ENCODE measurements around the gene CCDC77.

The CCDC77 gene

DNA sequence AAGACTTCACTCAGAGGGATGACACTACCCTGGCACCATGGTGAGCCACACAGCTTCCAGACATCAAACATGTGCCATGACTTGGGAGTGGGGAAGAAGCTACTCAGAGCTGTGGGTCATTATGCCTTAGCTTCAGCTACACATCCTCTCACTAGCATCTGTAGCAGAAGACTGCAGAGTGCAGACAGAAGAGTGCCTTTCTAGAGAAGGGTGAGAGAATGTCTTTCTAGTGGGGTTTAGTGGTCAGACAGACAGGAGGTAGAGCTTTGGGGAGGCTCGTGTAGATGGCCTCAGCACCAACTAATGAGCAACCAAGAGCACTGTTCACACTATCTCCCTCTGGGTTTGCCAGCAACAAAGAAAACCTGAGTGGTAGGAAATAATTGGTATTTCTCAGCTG lies 53.4 kb downstream of the CCDC77 start:
- DNase-seq: no peak

GRCh38 chr12:455821-456220 lies 54.4 kb downstream of the CCDC77 start:
- DNase-seq: no peak

DNA sequence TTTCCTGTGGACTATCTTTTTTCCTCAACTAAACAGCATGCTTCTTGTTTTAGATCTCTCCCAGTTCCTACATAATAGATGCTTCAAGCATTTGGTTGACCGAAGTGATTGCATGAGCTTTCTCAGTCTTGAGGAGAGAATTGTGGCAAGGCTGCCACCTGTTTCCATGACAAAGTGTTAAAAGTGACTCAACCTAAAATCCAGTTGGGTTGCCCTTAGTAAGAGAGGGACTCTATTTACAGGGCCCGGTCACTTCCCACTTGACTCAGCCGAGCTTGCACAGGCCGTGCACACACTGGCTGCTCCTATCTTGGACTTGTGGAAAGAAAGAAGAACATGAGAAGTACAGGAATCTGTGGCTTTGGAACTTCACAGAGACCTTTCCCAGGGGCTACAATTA lies 56.2 kb downstream of the CCDC77 start:
- DNase-seq: no peak

GRCh38 chr12:459050-459429 lies 57.6 kb downstream of the CCDC77 start:
- no peak for DNase-seq

- DNase-seq: no peak
Measured at GRCh38 chr12:459430-460258, 58.2 kb downstream of the CCDC77 start, which contains the start of gene B4GALNT3. Gene B4GALNT3 (plus strand): TSS chr12:459939. CDS start chr12:460377, 438 bp downstream.

GRCh38 chr12:460261-461230 lies 59.1 kb downstream of the CCDC77 start:
- DNase-seq: no peak

DNA sequence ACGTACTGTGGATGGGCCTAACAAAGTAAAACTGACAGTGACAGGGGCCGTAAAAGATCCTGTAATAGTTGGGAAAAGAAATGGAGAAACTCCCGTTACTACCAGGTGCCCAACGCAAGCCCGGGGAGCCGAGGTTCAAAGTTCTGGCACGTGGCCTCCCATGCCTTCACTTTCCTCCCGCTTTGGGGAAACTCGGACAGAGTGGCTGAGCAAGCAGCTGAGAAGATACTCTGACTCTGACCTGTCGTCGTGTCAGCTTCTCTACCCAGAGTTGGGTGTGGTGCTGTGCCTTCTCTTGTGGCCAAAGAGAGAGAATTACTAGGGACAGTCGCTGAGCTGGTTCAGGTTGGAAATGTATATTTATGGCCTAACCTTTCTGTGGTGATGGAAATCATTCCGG lies 60.0 kb downstream of the CCDC77 start:
- DNase-seq: no peak

GRCh38 chr12:462936-463705 lies 61.7 kb downstream of the CCDC77 start:
- peak; percentile 71 for DNase-seq

- DNase-seq: peak; percentile 74
Measured at GRCh38 chr12:464484-465267, 63.2 kb downstream of the CCDC77 start.

DNA sequence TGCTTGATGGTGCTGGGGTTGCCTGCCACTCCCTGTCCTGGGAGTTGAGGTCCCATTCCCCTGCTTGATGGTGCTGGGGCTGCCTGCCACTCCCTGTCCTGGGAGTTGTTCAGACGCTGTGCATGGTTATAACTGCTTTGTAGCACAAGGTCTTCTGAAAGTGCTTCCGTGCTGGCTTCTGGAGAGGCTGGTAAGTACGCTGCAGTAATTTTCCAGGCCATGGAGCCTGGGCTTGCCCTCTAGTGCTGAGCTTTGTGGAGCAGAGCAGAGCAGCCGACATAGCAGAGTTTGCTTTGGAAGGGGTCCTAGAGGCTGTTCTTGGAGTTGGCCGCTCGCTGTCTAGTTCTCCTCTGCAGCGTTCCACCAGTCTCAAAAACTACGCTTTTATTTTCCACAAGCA lies 64.6 kb downstream of the CCDC77 start:
- DNase-seq: no peak

DNA sequence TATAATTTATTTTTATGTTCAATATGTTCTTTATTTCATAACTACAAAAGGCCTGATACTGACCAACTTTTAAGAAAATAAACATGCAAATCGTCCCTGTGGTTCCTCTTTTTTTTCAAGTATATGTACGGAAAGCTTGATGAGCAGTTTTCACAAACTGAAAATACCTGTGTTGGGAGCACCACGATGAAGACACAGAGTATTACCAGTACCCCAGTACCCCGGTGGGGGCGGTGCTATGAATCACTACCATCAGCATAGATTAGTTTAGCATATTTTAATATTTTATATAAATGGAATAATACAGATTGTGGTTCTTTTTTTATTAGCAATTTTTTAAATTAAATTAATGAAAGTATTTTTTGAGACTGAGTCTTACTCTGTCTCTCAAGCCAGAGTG lies 65.3 kb downstream of the CCDC77 start:
- DNase-seq: no peak

DNA sequence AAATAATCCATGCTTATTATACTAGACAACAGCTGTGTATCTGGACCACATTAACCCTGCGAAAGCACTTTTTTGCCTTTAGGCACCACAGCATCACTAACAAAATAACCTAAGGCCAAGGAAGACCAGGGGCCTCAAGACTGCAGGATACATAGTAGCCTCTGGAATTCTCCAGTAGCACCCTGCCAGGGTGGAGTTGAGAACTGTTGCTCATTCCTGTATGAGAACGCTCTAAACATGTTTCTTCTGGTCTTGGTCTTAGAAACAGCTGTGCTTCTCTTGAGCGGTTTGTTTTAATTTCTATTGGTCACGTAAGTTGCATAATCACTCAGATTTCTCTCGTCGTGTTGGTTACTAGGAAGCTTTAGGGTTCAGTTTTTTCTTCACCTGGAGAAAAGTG lies 66.1 kb downstream of the CCDC77 start:
- no peak for DNase-seq

- DNase-seq: no peak
Measured at GRCh38 chr12:468671-469389, 67.4 kb downstream of the CCDC77 start.

DNA sequence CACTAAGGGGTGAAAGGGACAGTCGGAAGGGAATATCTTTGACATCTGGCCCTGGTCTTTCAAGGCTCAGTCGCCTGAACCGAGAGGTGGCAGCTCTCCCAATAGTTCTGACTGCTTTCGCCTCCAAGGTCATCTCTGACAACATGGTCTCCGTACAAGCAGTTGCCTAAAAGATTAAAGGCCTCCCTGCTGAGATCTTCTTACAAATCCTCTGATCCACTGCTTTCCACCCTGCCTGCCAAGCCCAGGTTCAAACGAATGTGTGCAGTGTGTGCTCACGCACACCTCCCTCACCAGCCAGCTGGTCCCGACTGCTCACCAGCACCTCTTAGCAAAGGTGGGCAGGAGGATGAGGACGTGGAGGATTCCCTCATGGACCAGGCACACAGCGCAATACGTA lies 68.7 kb downstream of the CCDC77 start:
- DNase-seq: no peak

DNA sequence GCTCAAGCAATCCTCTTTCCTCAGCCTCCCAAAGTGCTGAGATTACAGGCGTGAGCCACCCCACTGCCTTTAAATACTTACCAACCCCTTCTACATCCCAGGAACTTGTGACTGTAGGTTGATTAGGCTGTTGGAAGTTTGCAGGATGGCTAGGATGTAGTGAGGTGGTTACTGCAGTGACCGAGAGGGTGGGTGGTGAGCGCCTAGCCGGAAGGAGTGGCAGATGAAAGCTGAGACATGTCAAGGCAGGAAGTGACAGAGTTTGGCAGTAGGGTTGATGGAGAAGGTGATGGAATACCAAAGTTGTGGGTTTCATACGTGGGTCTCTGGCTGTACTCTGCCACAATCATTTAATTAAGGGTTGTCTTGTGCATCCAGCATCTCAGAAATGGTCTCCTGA lies 71.8 kb downstream of the CCDC77 start:
- no peak for DNase-seq

- DNase-seq: no peak
Measured at GRCh38 chr12:473863-474577, 72.6 kb downstream of the CCDC77 start.

GRCh38 chr12:475286-475685 lies 73.8 kb downstream of the CCDC77 start:
- DNase-seq: no peak

DNA sequence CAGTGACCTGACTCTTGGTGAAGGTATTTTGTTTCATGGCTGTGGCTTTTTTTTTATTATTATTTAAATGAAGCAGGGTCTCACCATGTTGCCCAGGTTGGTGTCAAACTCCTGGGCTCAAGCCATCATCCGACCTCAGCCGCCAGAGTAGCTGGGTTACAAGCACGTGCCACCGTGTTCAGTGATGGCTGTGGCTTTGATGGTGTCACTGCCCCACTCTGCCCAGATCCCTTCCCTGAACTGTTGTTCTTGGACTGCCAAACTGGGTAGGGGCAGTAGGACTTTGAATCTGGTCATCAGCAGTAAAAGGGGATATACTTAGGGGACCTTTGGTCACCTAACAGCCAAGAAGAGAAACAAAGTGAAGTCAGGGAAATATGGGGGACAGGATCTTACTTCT lies 77.7 kb downstream of the CCDC77 start:
- no peak for DNase-seq

GRCh38 chr12:480831-481816 lies 79.7 kb downstream of the CCDC77 start:
- DNase-seq: no peak

DNA sequence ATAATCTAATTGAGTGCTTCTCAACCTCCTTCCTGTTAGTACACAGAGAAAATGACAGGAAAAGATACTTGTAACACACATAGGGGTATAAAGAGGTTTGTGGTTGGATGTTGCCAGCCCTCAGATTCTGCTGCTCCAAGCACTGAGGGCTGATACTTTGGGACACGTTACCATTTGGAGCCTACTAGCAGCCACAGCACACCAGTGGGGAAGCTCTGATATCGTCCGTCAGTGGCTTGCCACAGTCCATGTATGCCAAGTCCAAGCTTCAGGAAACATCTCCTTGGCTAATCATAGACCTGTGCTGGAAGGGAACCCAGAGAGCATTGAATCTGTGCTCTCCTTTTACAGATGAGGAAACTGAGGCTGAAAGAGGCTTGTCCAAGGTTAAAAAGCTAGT lies 80.6 kb downstream of the CCDC77 start:
- DNase-seq: no peak
